Hematopoietic multipotent progenitor cell treated with erythropoietin and hydrocortisone succinate and interleukin-3 and kit ligand, for 8 days (in vitro differentiated cells): ENCODE measurements around the gene MXD1.

ENCODE experiments used
- DNase-seq: peaks from one replicate; pipeline ENCODE4 v3.0.0-alpha.2; 2015

The MXD1 gene

GRCh38 chr2:69955029-69955428 is 40.1 kb downstream of the MXD1 start:
- no peak for DNase-seq

GRCh38 chr2:69956475-69956979 is 41.6 kb downstream of the MXD1 start:
- DNase-seq, result no peak

GRCh38 chr2:69957965-69958364 is 43.1 kb downstream of the MXD1 start:
- DNase-seq, result no peak

GRCh38 chr2:69958480-69958879 is 43.6 kb downstream of the MXD1 start:
- no peak for DNase-seq

GRCh38 chr2:69959425-69959824 is 44.5 kb downstream of the MXD1 start:
- no peak for DNase-seq

- DNase-seq, result no peak
Observed at GRCh38 chr2:69960821-69961220, 45.9 kb downstream of the MXD1 start.

- no peak for DNase-seq
Observed at GRCh38 chr2:69961496-69961895, 46.6 kb downstream of the MXD1 start, which contains the start of gene ASPRV1. ASPRV1 (minus strand) TSS chr2:69961631; CDS start chr2:69961436, 195 bp downstream.

GRCh38 chr2:69962986-69963730 is 48.2 kb downstream of the MXD1 start:
- DNase-seq, result no peak

- DNase-seq, result no peak
Observed at GRCh38 chr2:69964353-69964841, 49.5 kb downstream of the MXD1 start.

- DNase-seq, result no peak
Observed at GRCh38 chr2:69965756-69966445, 51.0 kb downstream of the MXD1 start.

- no peak for DNase-seq
Observed at GRCh38 chr2:69966496-69966895, 51.6 kb downstream of the MXD1 start.

- no peak for DNase-seq
Observed at GRCh38 chr2:69968609-69969008, 53.7 kb downstream of the MXD1 start.

GRCh38 chr2:69969126-69969983 is 54.4 kb downstream of the MXD1 start:
- no peak for DNase-seq

- no peak for DNase-seq
Observed at GRCh38 chr2:69969991-69970390, 55.1 kb downstream of the MXD1 start.

- no peak for DNase-seq
Observed at GRCh38 chr2:69972822-69973221, 57.9 kb downstream of the MXD1 start.

- DNase-seq, result peak; percentile 96
Observed at GRCh38 chr2:69973335-69973735, 58.4 kb downstream of the MXD1 start.

- no peak for DNase-seq
Observed at GRCh38 chr2:69975136-69975852, 60.4 kb downstream of the MXD1 start.

GRCh38 chr2:69975853-69976462 is 61.0 kb downstream of the MXD1 start:
- DNase-seq, result peak; percentile 84

GRCh38 chr2:69977186-69977585 is 62.3 kb downstream of the MXD1 start:
- DNase-seq, result peak; percentile 35

- peak; percentile 61 for DNase-seq
Observed at GRCh38 chr2:69977906-69978482, 63.1 kb downstream of the MXD1 start.
